HCT116 (cell line): ENCODE results near the gene GMIP. TPM values are rescaled to one million over a fixed set of nuclear protein-coding genes. Genes with fewer than 3 reads are reported as not detected.

Experiments used
- ATAC-seq: fragments of 200-7000 bp; cut with Tn5 transposase; 2 replicates; pipeline ENCODE4 v1.9.1; 2020; ENCODE audit warnings: mild to moderate bottlenecking, moderate library complexity
- BruUV-seq: library from RNA; stranded (reverse); fragments of 400-500 nt; replicated peaks from 2 replicates; lab custom pipeline; 2021; lab: Mats Ljungman, UMichigan
- CTCF ChIA-PET: fragments of 300-600 bp; sonication (Branson Sonifier 250); formaldehyde crosslinking; loops from one replicate; lab custom pipeline; 2021; ENCODE audit warnings: antibody characterized with exemption; lab: Charles Lee
- POLR2A ChIA-PET: fragments of 300-600, 350-600 bp; sonication (Branson Sonifier 250); formaldehyde crosslinking; loops from one replicate; lab custom pipeline; 2021; ENCODE audit warnings: antibody characterized with exemption; lab: Charles Lee
- RAD21 ChIA-PET, 2 experiments: fragments of 300-600 bp; sonication (Branson Sonifier 250); formaldehyde crosslinking; loops; one replicate each; lab custom pipeline; 2023; ENCODE audit warnings: low total read pairs in 2 of 2; ENCODE audit not compliant: uncharacterized antibody in 2 of 2, unreplicated experiment in 2 of 2, low non-redundant PET in 1 of 2; lab: Charles Lee
- DNase-seq: peaks from one replicate; pipeline ENCODE4 v3.0.0-alpha.2; 2010; ENCODE audit warnings: low read depth, low spot score
- H2AFZ ChIP-seq: fragments of 200-600 bp; shearing (Covaris generic), sonication (generic); 2 replicates; pipeline ENCODE4 v1.6.1; 2017; ENCODE audit warnings: low read depth, mixed run types, mixed read lengths, antibody characterized with exemption, low read length; ENCODE audit not compliant: poor library complexity, severe bottlenecking
- H3K27ac ChIP-seq: 2 replicates; pipeline ENCODE4 v1.5.1; 2012; ENCODE audit warnings: low read depth, low read length
- H3K27me3 ChIP-seq: fragments of 200-600 bp; sonication (generic); 2 replicates; pipeline ENCODE4 v1.6.1; 2016; ENCODE audit warnings: mixed run types, low read length, mixed read lengths; ENCODE audit not compliant: insufficient read depth
- H3K36me3 ChIP-seq, 2 experiments: fragments of 200-500 bp in 1 of 2; fragments of 200-600 bp in 1 of 2; sonication (Bioruptor generic) in 1 of 2; sonication (generic) in 1 of 2; 2 replicates each; pipeline versions ENCODE4 v1.5.1 to v1.6.1; 2014 to 2016; ENCODE audit warnings: low read length in 2 of 2, inconsistent platforms in 1 of 2, mixed read lengths in 1 of 2, mixed run types in 1 of 2; ENCODE audit not compliant: insufficient read depth in 2 of 2, control insufficient read depth in 1 of 2
- H3K4me1 ChIP-seq, 2 experiments: fragments of 200-600 bp in 1 of 2; sonication (generic) in 1 of 2; 2 replicates each; pipeline versions ENCODE4 v1.5.1 to v1.6.1; 2012 to 2017; ENCODE audit warnings: low read length in 2 of 2, inconsistent platforms in 1 of 2, mild to moderate bottlenecking in 1 of 2, mixed read lengths in 1 of 2, mixed run types in 1 of 2, moderate library complexity in 1 of 2; ENCODE audit not compliant: insufficient read depth in 2 of 2, control insufficient read depth in 1 of 2
- H3K4me2 ChIP-seq: fragments of 200-600 bp; sonication (generic); 2 replicates; pipeline ENCODE4 v1.6.1; 2017; ENCODE audit warnings: mixed run types, low read length, mixed read lengths
- H3K4me3 ChIP-seq, 2 experiments: fragments of 200-600 bp in 1 of 2; sonication (generic) in 1 of 2; replicated peaks in 1 of 2; 2 replicates each; pipeline ENCODE4 v1.5.1; 2011 to 2016; ENCODE audit warnings: low read length in 2 of 2, control low read depth in 1 of 2, low read depth in 1 of 2, mild to moderate bottlenecking in 1 of 2, mixed read lengths in 1 of 2, mixed run types in 1 of 2
- H3K79me2 ChIP-seq: fragments of 200-600 bp; sonication (generic); 2 replicates; pipeline ENCODE4 v1.6.1; 2017; ENCODE audit warnings: mild to moderate bottlenecking, mixed run types, low read length, moderate library complexity, mixed read lengths; ENCODE audit not compliant: insufficient read depth
- H3K9ac ChIP-seq: fragments of 200-600 bp; sonication (generic); 2 replicates; pipeline ENCODE4 v1.6.1; 2016; ENCODE audit warnings: low read length, mixed read lengths
- H3K9me2 ChIP-seq: fragments of 200-600 bp; sonication (generic), shearing (Covaris generic); 2 replicates; pipeline ENCODE4 v1.6.1; 2017; ENCODE audit warnings: mixed run types, mild to moderate bottlenecking, moderate library complexity; ENCODE audit not compliant: insufficient read depth
- H3K9me3 ChIP-seq, 2 experiments: fragments of 200-500 bp in 1 of 2; fragments of 200-600 bp in 1 of 2; sonication (Bioruptor generic) in 1 of 2; sonication (generic) in 1 of 2; 2 replicates each; pipeline ENCODE4 v1.6.1; 2014 to 2017; ENCODE audit warnings: low read length in 2 of 2, mixed read lengths in 2 of 2, inconsistent platforms in 1 of 2, low read depth in 1 of 2, mild to moderate bottlenecking in 1 of 2, mixed run types in 1 of 2, moderate library complexity in 1 of 2; ENCODE audit not compliant: control insufficient read depth in 1 of 2, insufficient read depth in 1 of 2
- H4K20me1 ChIP-seq: fragments of 200-600 bp; sonication (generic), shearing (Covaris generic); 2 replicates; pipeline ENCODE4 v1.6.1; 2017; ENCODE audit warnings: mixed run types, mild to moderate bottlenecking, moderate library complexity; ENCODE audit not compliant: insufficient read depth
- FOSL1 ChIP-seq: IDR thresholded peaks from 2 replicates; pipeline ENCODE4 v1.6.1; 2012; ENCODE audit warnings: low read depth
- JUND ChIP-seq: IDR thresholded peaks from 2 replicates; pipeline ENCODE4 v1.6.1; 2012
- POLR2A ChIP-seq: IDR thresholded peaks from 2 replicates; pipeline ENCODE4 v1.7.0; 2011; ENCODE audit warnings: borderline replicate concordance; ENCODE audit not compliant: insufficient read depth, insufficient read length; ENCODE audit errors: extremely low read depth
- RAD21 ChIP-seq: IDR thresholded peaks from 2 replicates; pipeline ENCODE4 v1.6.1; 2012; ENCODE audit warnings: low read depth, mild to moderate bottlenecking
- SIN3A ChIP-seq: IDR thresholded peaks from 2 replicates; pipeline ENCODE4 v1.6.1; 2012; ENCODE audit warnings: low read depth
- SP1 ChIP-seq: IDR thresholded peaks from 2 replicates; pipeline ENCODE4 v1.6.1; 2012; ENCODE audit warnings: low read depth
- YY1 ChIP-seq: IDR thresholded peaks from 2 replicates; pipeline ENCODE4 v1.6.1; 2011; ENCODE audit warnings: low read length, low read depth, moderate library complexity, mild to moderate bottlenecking; ENCODE audit not compliant: insufficient replicate concordance; ENCODE audit errors: extremely low read depth
- ZFX ChIP-seq: fragments of 450-650 bp; IDR thresholded peaks from 2 replicates; pipeline ENCODE4 v1.6.1; 2017
- ZNF274 ChIP-seq: fragments of 200-500 bp; sonication (Bioruptor generic); IDR thresholded peaks from 2 replicates; pipeline ENCODE4 v1.6.1; 2014; ENCODE audit warnings: mild to moderate bottlenecking, low read depth, low read length, inconsistent platforms
- intact Hi-C: fragments of 100-400 bp; cut with micrococcal nuclease; formaldehyde crosslinking; loops from 2 replicates; pipeline ENCODE4 v1.10.0; 2022
- total RNA-seq: library from RNA; stranded (reverse); gene quantifications from one replicate; pipeline ENCODE4 v1.2.1, GENCODE V29; 2021; ENCODE audit not compliant: unreplicated experiment
- TF ChIP-seq, protein P1 (sequence below), 3 experiments: fragments of 200-600 bp in 1 of 3; sonication (generic) in 1 of 3; IDR thresholded peaks in 2 of 3; conservative IDR thresholded peaks in 1 of 3; 2 replicates each; pipeline ENCODE4 v1.5.1; 2012 to 2017; ENCODE audit warnings: low read depth in 2 of 3, low read length in 2 of 3, antibody characterized with exemption in 1 of 3, borderline replicate concordance in 1 of 3, control low read depth in 1 of 3, mild to moderate bottlenecking in 1 of 3, mixed read lengths in 1 of 3, mixed run types in 1 of 3, moderate library complexity in 1 of 3; ENCODE audit not compliant: insufficient read depth in 1 of 3
- TF ChIP-seq, protein P2 (sequence below): IDR thresholded peaks from 2 replicates; pipeline ENCODE4 v1.6.1; 2012

The GMIP gene
- total RNA-seq, 1 experiment from 2014 or later, result 16.3 TPM

DNA sequence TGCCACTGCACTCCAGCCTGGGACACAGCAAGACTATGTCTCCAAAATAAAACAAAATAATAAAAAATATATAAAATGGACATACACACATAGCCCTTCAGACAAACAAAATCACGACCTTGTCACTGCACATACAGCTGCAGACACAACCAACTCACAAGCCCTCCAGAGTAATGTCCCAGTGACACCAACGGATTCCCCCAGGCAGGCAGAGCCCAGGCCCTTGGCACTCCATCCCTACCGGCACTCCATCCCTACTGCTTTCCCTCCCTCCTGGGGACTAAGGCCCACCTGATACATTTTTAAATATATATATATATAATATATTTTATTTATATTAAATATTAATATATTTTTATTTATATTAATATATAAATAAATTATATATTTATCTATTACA is 43.6 kb upstream of the GMIP start:
- intact Hi-C loops, result no loop called here
- H3K9ac ChIP-seq, result no peak overlapping the region
- RAD21 ChIA-PET, result no interaction called here
- no peak overlapping the region for H3K4me2 ChIP-seq
- peaks cover 0 to 5% of the 10 kb centered on the region in 2 experiments; a peak in 1 of 4 replicates for H3K36me3 ChIP-seq
- no peak for ATAC-seq
- no peaks in the 10 kb centered on the region for H3K9me2 ChIP-seq
- no peaks in the 10 kb centered on the region for H4K20me1 ChIP-seq
- H3K4me1 ChIP-seq, result no peaks in the 10 kb centered on the region
- TF ChIP-seq FOSL1 (no peak), JUND (no peak), ZFX (no peak), RAD21 (no peak), POLR2A (no peak), YY1 (no peak), ZNF274 (no peak), SP1 (no peak), SIN3A (no peak)
- TF ChIP-seq, protein P1, sequence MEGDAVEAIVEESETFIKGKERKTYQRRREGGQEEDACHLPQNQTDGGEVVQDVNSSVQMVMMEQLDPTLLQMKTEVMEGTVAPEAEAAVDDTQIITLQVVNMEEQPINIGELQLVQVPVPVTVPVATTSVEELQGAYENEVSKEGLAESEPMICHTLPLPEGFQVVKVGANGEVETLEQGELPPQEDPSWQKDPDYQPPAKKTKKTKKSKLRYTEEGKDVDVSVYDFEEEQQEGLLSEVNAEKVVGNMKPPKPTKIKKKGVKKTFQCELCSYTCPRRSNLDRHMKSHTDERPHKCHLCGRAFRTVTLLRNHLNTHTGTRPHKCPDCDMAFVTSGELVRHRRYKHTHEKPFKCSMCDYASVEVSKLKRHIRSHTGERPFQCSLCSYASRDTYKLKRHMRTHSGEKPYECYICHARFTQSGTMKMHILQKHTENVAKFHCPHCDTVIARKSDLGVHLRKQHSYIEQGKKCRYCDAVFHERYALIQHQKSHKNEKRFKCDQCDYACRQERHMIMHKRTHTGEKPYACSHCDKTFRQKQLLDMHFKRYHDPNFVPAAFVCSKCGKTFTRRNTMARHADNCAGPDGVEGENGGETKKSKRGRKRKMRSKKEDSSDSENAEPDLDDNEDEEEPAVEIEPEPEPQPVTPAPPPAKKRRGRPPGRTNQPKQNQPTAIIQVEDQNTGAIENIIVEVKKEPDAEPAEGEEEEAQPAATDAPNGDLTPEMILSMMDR (IDR thresholded peaks at IDR 0.05 in 2 of 3, conservative IDR thresholded peaks at IDR 0.05 in 1 of 3; ENCODE audit: borderline replicate concordance in 1 of 3, insufficient read depth in 1 of 3, low read depth in 2 of 3, low read length in 2 of 3), result no peak
- TF ChIP-seq, protein P2, sequence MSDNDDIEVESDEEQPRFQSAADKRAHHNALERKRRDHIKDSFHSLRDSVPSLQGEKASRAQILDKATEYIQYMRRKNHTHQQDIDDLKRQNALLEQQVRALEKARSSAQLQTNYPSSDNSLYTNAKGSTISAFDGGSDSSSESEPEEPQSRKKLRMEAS, result no peak
- H3K79me2 ChIP-seq, result no peaks in the 10 kb centered on the region
- H3K27me3 ChIP-seq, result no peaks in the 10 kb centered on the region
- H3K9me3 ChIP-seq, result peaks cover 0 to 5% of the 10 kb centered on the region in 2 experiments; a peak in 2 of 4 replicates
- no TSS peak for BruUV-seq
- CTCF ChIA-PET, result no interaction called here
- DNase-seq, result no peak
- no peak overlapping the region for H2AFZ ChIP-seq
- H3K27ac ChIP-seq, result no peak overlapping the region
- H3K4me3 ChIP-seq, result no peak overlapping the region
- POLR2A ChIA-PET, result no interaction called here
